ENCODE measurements around the gene NEO1. TPM values are rescaled to one million over a fixed set of nuclear protein-coding genes. Genes with fewer than 3 reads are reported as not detected.

Gene NEO1
- total RNA-seq, 1 donor from 2014 or later: 37.8 TPM

- TF ChIP-seq CTCF (IDR thresholded peaks at IDR 0.05): no peak
These were observed 123.1 kb downstream of the NEO1 start for GRCh38 chr15:73175382-73175781.

GRCh38 chr15:73176598-73176997, 124.3 kb downstream of the NEO1 start:
- intact Hi-C loops (cut with DNase I): no loop called here
- Histone ChIP-seq H3K9me3 (no peaks in the 10 kb centered on the region), H3K27me3 (ENCODE audit: low read depth) (no peaks in the 10 kb centered on the region), H3K4me1 (no peaks in the 10 kb centered on the region), H3K36me3 (peaks cover 20% of the 10 kb centered on the region), H3K4me3 (no peak overlapping the region), H3K27ac (no peak overlapping the region)
- TF ChIP-seq CTCF (IDR thresholded peaks at IDR 0.05): no peak
- ATAC-seq (no peak), DNase-seq (no peak)

More at GRCh38 chr15:73175382-73175781, 123.1 kb downstream of the NEO1 start:
- Histone ChIP-seq H3K27me3 (ENCODE audit: low read depth) (no peaks in the 10 kb centered on the region), H3K27ac (no peak overlapping the region), H3K4me1 (no peaks in the 10 kb centered on the region), H3K9me3 (no peaks in the 10 kb centered on the region), H3K4me3 (no peak overlapping the region), H3K36me3 (peaks cover 20% of the 10 kb centered on the region)
- intact Hi-C loops (cut with DNase I): no loop called here
- no peak for DNase-seq
- ATAC-seq: no peak

- no peak overlapping the region for H3K27ac ChIP-seq
- TF ChIP-seq CTCF (IDR thresholded peaks at IDR 0.05): no peak
- DNase-seq (no peak), ATAC-seq (no peak)
- no peaks in the 10 kb centered on the region for H3K27me3 ChIP-seq (ENCODE audit: low read depth)
- no peaks in the 10 kb centered on the region for H3K4me1 ChIP-seq
- H3K4me3 ChIP-seq: no peak overlapping the region
- intact Hi-C loops (cut with DNase I): no loop called here
- peaks cover 11% of the 10 kb centered on the region for H3K36me3 ChIP-seq
- no peaks in the 10 kb centered on the region for H3K9me3 ChIP-seq
These were observed 130.8 kb downstream of the NEO1 start for GRCh38 chr15:73183071-73183470.

- Histone ChIP-seq H3K27ac (no peak overlapping the region), H3K9me3 (no peaks in the 10 kb centered on the region), H3K36me3 (no peaks in the 10 kb centered on the region), H3K4me3 (no peak overlapping the region), H3K27me3 (ENCODE audit: low read depth) (no peaks in the 10 kb centered on the region), H3K4me1 (no peaks in the 10 kb centered on the region)
- no peak for TF ChIP-seq CTCF (IDR thresholded peaks at IDR 0.05)
- ATAC-seq: no peak
- no peak for DNase-seq
- intact Hi-C loops (cut with DNase I): no loop called here
These were observed 137.9 kb downstream of the NEO1 start for GRCh38 chr15:73190189-73190601.

- Histone ChIP-seq H3K36me3 (no peaks in the 10 kb centered on the region), H3K27me3 (ENCODE audit: low read depth) (no peaks in the 10 kb centered on the region), H3K9me3 (no peaks in the 10 kb centered on the region), H3K4me1 (peaks cover 3% of the 10 kb centered on the region), H3K4me3 (no peak overlapping the region), H3K27ac (no peak overlapping the region)
- TF ChIP-seq CTCF (IDR thresholded peaks at IDR 0.05): no peak
- no peak for ATAC-seq
- intact Hi-C loops (cut with DNase I): no loop called here
- no peak for DNase-seq
These were observed 142.9 kb downstream of the NEO1 start for GRCh38 chr15:73195166-73195565.

- no peak for DNase-seq
- Histone ChIP-seq H3K4me1 (peaks cover 3% of the 10 kb centered on the region), H3K4me3 (no peak overlapping the region), H3K27ac (no peak overlapping the region), H3K27me3 (ENCODE audit: low read depth) (no peaks in the 10 kb centered on the region), H3K9me3 (no peaks in the 10 kb centered on the region), H3K36me3 (no peaks in the 10 kb centered on the region)
- intact Hi-C loops (cut with DNase I): no loop called here
- TF ChIP-seq CTCF (IDR thresholded peaks at IDR 0.05): no peak
- no peak for ATAC-seq
These were observed 143.8 kb downstream of the NEO1 start for GRCh38 chr15:73196113-73196512.

Data from lower lobe of right lung (tissue), 2 donors.